ENCODE results near the gene PMPCB.
A peak's percentile ranks its signal among the peaks of the same experiment; 100 is the strongest.

The PMPCB gene

GRCh38 chr7:103336761-103337160 is 39.5 kb downstream of the PMPCB start:
- peak; percentile 46 to 63 (median 60) for DNase-seq

GRCh38 chr7:103338864-103339263 is 41.6 kb downstream of the PMPCB start:
- no peak for DNase-seq

GRCh38 chr7:103341466-103341865 is 44.2 kb downstream of the PMPCB start:
- no peak for DNase-seq

- no peak for DNase-seq
Observed at GRCh38 chr7:103343332-103343731, 46.1 kb downstream of the PMPCB start.

GRCh38 chr7:103343758-103344452 is 46.7 kb downstream of the PMPCB start:
- peak; percentile 46 to 55 (median 47) for DNase-seq

- peak; percentile 91 to 94 (median 94) for DNase-seq
Observed at GRCh38 chr7:103344453-103345149, 47.4 kb downstream of the PMPCB start, which contains the start of gene DNAJC2. TSS of gene DNAJC2 (minus strand) at chr7:103344767. CDS start at chr7:103344622, 145 bp downstream.

GRCh38 chr7:103346396-103346795 is 49.2 kb downstream of the PMPCB start:
- no peak for DNase-seq

GRCh38 chr7:103347507-103348267 is 50.5 kb downstream of the PMPCB start, which contains the start of gene PSMC2:
TSS of gene PSMC2 (plus strand) at chr7:103347643. CDS start at chr7:103347712, 69 bp downstream.
- peak; percentile 87 to 90 (median 89) for DNase-seq

- DNase-seq = peak in 1 of 3 donors; percentile 6
Observed at GRCh38 chr7:103348452-103348851, 51.2 kb downstream of the PMPCB start.

GRCh38 chr7:103348959-103349358 is 51.7 kb downstream of the PMPCB start:
- DNase-seq = no peak

- peak; percentile 6 to 30 (median 20) for DNase-seq
Observed at GRCh38 chr7:103349805-103350204, 52.6 kb downstream of the PMPCB start.

Data from suppressor macrophage treated with lipopolysaccharide for 1 hour (primary cell).